AG04450 (cell line): ENCODE data around the gene GRIN2B. TPM values are rescaled to one million over a fixed set of nuclear protein-coding genes. Genes with fewer than 3 reads are reported as not detected.

Experiments used
- CTCF ChIA-PET: fragments of 300-600, 350-600 bp; formaldehyde crosslinking; extraction: SDS; loops from one replicate; lab custom pipeline; 2022; ENCODE audit warnings: antibody characterized with exemption, inconsistent platforms; lab: Charles Lee
- POLR2A ChIA-PET: fragments of 350-600 bp; formaldehyde crosslinking; extraction: SDS; loops from one replicate; lab custom pipeline; 2021; ENCODE audit warnings: antibody characterized with exemption, inconsistent platforms; lab: Yijun Ruan, JAX
- DNase-seq: peaks from one replicate; pipeline ENCODE4 v3.0.0-alpha.2; 2011; ENCODE audit warnings: low read depth, low spot score
- H3K27ac ChIP-seq: one replicate; pipeline ENCODE4 v1.5.1; 2012; ENCODE audit warnings: low read depth, low read length, control low read depth
- H3K27me3 ChIP-seq: one replicate; pipeline ENCODE4 v1.6.0; 2012; ENCODE audit warnings: low read length; ENCODE audit not compliant: control insufficient read depth, insufficient read depth
- H3K4me3 ChIP-seq: 2 replicates; pipeline ENCODE4 v1.5.1; 2011; ENCODE audit warnings: mild to moderate bottlenecking, low read depth, low read length, control low read depth
- H3K9me3 ChIP-seq: 2 replicates; pipeline ENCODE4 v1.5.1; 2012; ENCODE audit warnings: low read length; ENCODE audit not compliant: control insufficient read depth, insufficient read depth
- polyA plus RNA-seq: library from polyadenylated mRNA; depleted of rRNA; stranded (reverse); fragments of >200 nt; gene quantifications from 2 replicates; pipeline ENCODE4 v1.2.3, GENCODE V29; 2011
- TF ChIP-seq, protein P1 (sequence below): IDR thresholded peaks from 2 replicates; pipeline ENCODE4 v1.5.1; 2011; ENCODE audit warnings: low read depth, low read length, control low read depth, inconsistent platforms

GRIN2B gene
- polyA plus RNA-seq, 1 experiment = not detected

GRCh38 chr12:13973996-13974395 is 7.4 kb downstream of the GRIN2B start:
- Histone ChIP-seq H3K27me3 (peaks cover 2% of the 10 kb centered on the region), H3K27ac (no peak overlapping the region), H3K9me3 (no peaks in the 10 kb centered on the region), H3K4me3 (no peak overlapping the region)
- TF ChIP-seq, protein P1, sequence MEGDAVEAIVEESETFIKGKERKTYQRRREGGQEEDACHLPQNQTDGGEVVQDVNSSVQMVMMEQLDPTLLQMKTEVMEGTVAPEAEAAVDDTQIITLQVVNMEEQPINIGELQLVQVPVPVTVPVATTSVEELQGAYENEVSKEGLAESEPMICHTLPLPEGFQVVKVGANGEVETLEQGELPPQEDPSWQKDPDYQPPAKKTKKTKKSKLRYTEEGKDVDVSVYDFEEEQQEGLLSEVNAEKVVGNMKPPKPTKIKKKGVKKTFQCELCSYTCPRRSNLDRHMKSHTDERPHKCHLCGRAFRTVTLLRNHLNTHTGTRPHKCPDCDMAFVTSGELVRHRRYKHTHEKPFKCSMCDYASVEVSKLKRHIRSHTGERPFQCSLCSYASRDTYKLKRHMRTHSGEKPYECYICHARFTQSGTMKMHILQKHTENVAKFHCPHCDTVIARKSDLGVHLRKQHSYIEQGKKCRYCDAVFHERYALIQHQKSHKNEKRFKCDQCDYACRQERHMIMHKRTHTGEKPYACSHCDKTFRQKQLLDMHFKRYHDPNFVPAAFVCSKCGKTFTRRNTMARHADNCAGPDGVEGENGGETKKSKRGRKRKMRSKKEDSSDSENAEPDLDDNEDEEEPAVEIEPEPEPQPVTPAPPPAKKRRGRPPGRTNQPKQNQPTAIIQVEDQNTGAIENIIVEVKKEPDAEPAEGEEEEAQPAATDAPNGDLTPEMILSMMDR = no peak
- ChIA-PET POLR2A (no interaction called here), CTCF (no interaction called here)
- no peak for DNase-seq

DNA sequence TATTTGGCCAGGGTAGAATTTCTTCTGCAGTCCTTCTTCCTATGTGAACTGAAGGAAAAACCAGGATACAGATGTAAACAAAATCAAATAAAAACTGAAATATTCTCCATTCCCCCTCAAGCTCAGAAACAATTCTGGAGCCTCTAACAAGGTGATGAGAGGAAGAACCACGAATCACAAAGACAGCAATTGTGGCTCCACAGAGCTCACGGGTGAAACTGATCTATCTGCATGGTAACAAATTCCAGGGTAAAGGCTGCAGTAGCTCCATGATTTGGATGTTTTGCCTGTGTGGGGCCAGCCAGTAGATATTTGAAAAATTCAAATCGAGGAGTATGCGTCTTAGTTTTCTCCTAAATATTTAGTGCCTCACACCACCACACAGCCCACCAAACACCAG is 10.6 kb downstream of the GRIN2B start:
- H3K27ac ChIP-seq = no peak overlapping the region
- POLR2A ChIA-PET = no interaction called here
- CTCF ChIA-PET = no interaction called here

DNA sequence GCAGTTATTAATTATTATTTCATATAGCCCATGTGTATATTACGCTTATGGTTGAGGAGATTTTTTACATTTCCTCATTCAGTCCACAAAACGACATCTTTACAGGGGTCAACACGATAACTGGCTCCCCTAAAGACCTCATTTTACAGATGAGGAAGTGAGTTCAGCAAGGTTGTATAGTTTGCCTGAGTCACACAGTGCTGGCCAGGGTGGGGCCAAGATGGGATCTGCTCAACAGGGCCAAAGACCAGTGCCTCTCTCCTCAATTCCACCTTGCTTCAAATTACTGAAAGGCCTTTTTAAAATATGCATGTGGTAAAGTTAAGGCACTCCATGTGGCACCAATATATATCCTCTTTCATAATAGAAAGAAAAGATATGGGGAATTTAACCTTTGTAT is 13.1 kb downstream of the GRIN2B start:
- H3K4me3 ChIP-seq = no peak overlapping the region
- POLR2A ChIA-PET = no interaction called here
- DNase-seq = no peak
- CTCF ChIA-PET = no interaction called here
- TF ChIP-seq, protein P1 = no peak
- H3K27me3 ChIP-seq = no peaks in the 10 kb centered on the region
- H3K9me3 ChIP-seq = no peaks in the 10 kb centered on the region; the same call in 1 of the 2 replicates
- H3K27ac ChIP-seq = no peak overlapping the region

More for the DNA sequence above, 10.6 kb downstream of the GRIN2B start:
- Histone ChIP-seq H3K4me3 (no peak overlapping the region), H3K9me3 (no peaks in the 10 kb centered on the region), H3K27me3 (no peaks in the 10 kb centered on the region)
- TF ChIP-seq, protein P1 = no peak
- DNase-seq = no peak

GRCh38 chr12:13964666-13965065 is 16.7 kb downstream of the GRIN2B start:
- no peak for DNase-seq
- ChIA-PET CTCF (no interaction called here), POLR2A (no interaction called here)
- H3K4me3 ChIP-seq = no peak overlapping the region
- H3K27me3 ChIP-seq = no peaks in the 10 kb centered on the region
- H3K27ac ChIP-seq = no peak overlapping the region
- TF ChIP-seq, protein P1 = no peak
- H3K9me3 ChIP-seq = no peaks in the 10 kb centered on the region; the same call in 1 of the 2 replicates

DNA sequence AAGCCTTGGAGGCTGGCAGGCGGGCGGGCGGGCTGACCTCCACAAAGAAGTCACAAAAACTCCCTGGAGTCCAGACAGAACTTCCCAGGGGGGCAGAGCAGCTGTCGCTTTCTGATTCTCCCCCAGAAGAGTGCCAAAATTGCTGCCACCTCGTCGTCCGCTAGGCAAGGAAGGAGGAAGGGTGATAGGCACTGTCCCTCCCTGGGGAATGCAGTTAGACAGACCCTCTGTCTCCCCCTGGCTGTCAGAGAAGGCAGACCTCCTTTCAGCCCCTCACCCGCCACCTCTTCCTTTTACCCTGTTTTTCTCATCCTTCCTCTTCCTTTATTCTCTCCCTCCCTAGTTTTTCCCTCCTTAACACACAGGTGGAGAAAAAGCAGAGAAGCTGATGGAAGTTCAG is 18.7 kb downstream of the GRIN2B start:
- H3K27me3 ChIP-seq = no peaks in the 10 kb centered on the region
- POLR2A ChIA-PET = no interaction called here
- peaks cover 2% of the 10 kb centered on the region for H3K9me3 ChIP-seq
- H3K27ac ChIP-seq = no peak overlapping the region
- TF ChIP-seq, protein P1 = peak; percentile 33
- CTCF ChIA-PET = no interaction called here
- H3K4me3 ChIP-seq = no peak overlapping the region
- DNase-seq = no peak
